Astrocyte of the cerebellum (primary cell): Measurements from ENCODE around the gene ENTREP1.

Experiments used
- DNase-seq: peaks from one replicate; pipeline ENCODE4 v3.0.0-alpha.2; 2011; ENCODE audit warnings: low read depth
- H3K4me3 ChIP-seq: 2 replicates; pipeline ENCODE4 v1.5.1; 2011; ENCODE audit warnings: mild to moderate bottlenecking, low read depth, low read length, moderate library complexity
- CTCF ChIP-seq: IDR thresholded peaks from 2 replicates; pipeline ENCODE4 v1.5.1; 2012; ENCODE audit warnings: low read length, low read depth, moderate library complexity, mild to moderate bottlenecking; ENCODE audit errors: missing control alignments
- in situ Hi-C: cut with HindIII; loops from 2 replicates; pipeline ENCODE4 v1.10.0; 2017; ENCODE audit warnings: low sequenced_read_pairs

The ENTREP1 gene

GRCh38 chr9:69357030-69357775 is 32.2 kb downstream of the ENTREP1 start:
- TF ChIP-seq CTCF: no peak
- in situ Hi-C loops: no loop called here
- no peak for DNase-seq
- H3K4me3 ChIP-seq: no peak overlapping the region

GRCh38 chr9:69357821-69358220 is 32.8 kb downstream of the ENTREP1 start:
- no peak for DNase-seq
- no peak overlapping the region for H3K4me3 ChIP-seq
- in situ Hi-C loops: no loop called here
- no peak for TF ChIP-seq CTCF

- no peak for TF ChIP-seq CTCF
- in situ Hi-C loops: no loop called here
- no peak overlapping the region for H3K4me3 ChIP-seq
- DNase-seq: no peak
Observed at GRCh38 chr9:69363191-69363590, 38.2 kb downstream of the ENTREP1 start.

- H3K4me3 ChIP-seq: no peak overlapping the region
- DNase-seq: no peak
- in situ Hi-C loops: no loop called here
- no peak for TF ChIP-seq CTCF
Observed at GRCh38 chr9:69364510-69365150, 39.6 kb downstream of the ENTREP1 start.

GRCh38 chr9:69370430-69370829 is 45.4 kb downstream of the ENTREP1 start:
- in situ Hi-C loops: no loop called here
- H3K4me3 ChIP-seq: no peak overlapping the region
- peak; percentile 4 for DNase-seq
- TF ChIP-seq CTCF: no peak

GRCh38 chr9:69371001-69371400 is 46.0 kb downstream of the ENTREP1 start:
- no peak for DNase-seq
- in situ Hi-C loops: no loop called here
- TF ChIP-seq CTCF: no peak
- no peak overlapping the region for H3K4me3 ChIP-seq
